IMR-90 (cell line): ENCODE measurements around the gene AKIRIN2.

ENCODE experiments used
- CEBPB ChIP-seq: IDR thresholded peaks from 2 replicates; pipeline ENCODE4 v1.6.1; 2012; ENCODE audit warnings: low read depth, low read length, improper control_type of control experiment
- CHD1 ChIP-seq: IDR thresholded peaks from 2 replicates; pipeline ENCODE4 v1.6.1; 2012; ENCODE audit warnings: low read depth, low read length, improper control_type of control experiment
- ELK1 ChIP-seq: fragments of 150-350 bp; IDR thresholded peaks from 2 replicates; pipeline ENCODE4 v1.6.1; 2016; ENCODE audit warnings: low read depth, mild to moderate bottlenecking, low read length, moderate library complexity, borderline replicate concordance
- FOS ChIP-seq: fragments of 150-350 bp; IDR thresholded peaks from 2 replicates; pipeline ENCODE4 v1.6.1; 2016; ENCODE audit warnings: low read depth, low read length
- MAZ ChIP-seq: IDR thresholded peaks from 2 replicates; pipeline ENCODE4 v1.6.1; 2012; ENCODE audit warnings: low read depth, mild to moderate bottlenecking, low read length, improper control_type of control experiment, moderate library complexity, borderline replicate concordance
- POLR2A ChIP-seq: IDR thresholded peaks from 2 replicates; pipeline ENCODE4 v1.6.1; 2012; ENCODE audit warnings: mild to moderate bottlenecking, low read depth, low read length
- RAD21 ChIP-seq: IDR thresholded peaks from 2 replicates; pipeline ENCODE4 v1.6.1; 2012; ENCODE audit warnings: low read length, improper control_type of control experiment
- RCOR1 ChIP-seq: IDR thresholded peaks from 2 replicates; pipeline ENCODE4 v1.6.1; 2012; ENCODE audit warnings: mild to moderate bottlenecking, low read length, improper control_type of control experiment; ENCODE audit not compliant: insufficient replicate concordance
- RFX5 ChIP-seq: IDR thresholded peaks from 2 replicates; pipeline ENCODE4 v1.8.0; 2012; ENCODE audit warnings: low read depth, mild to moderate bottlenecking, low read length, moderate library complexity
- SMC3 ChIP-seq: fragments of 150-350 bp; IDR thresholded peaks from 2 replicates; pipeline ENCODE4 v1.6.1; 2016; ENCODE audit warnings: low read depth, mild to moderate bottlenecking, antibody characterized with exemption, low read length, moderate library complexity
- TF ChIP-seq, protein P1 (sequence below): conservative IDR thresholded peaks from 2 replicates; pipeline ENCODE4 v1.5.1; 2012; ENCODE audit warnings: mild to moderate bottlenecking, low read depth, low read length, improper control_type of control experiment
- TF ChIP-seq, protein P2 (sequence below): fragments of 150-350 bp; IDR thresholded peaks from 2 replicates; pipeline ENCODE4 v1.6.1; 2017; ENCODE audit warnings: mild to moderate bottlenecking, antibody characterized with exemption, low read length, low read depth

- TF ChIP-seq, protein P1, sequence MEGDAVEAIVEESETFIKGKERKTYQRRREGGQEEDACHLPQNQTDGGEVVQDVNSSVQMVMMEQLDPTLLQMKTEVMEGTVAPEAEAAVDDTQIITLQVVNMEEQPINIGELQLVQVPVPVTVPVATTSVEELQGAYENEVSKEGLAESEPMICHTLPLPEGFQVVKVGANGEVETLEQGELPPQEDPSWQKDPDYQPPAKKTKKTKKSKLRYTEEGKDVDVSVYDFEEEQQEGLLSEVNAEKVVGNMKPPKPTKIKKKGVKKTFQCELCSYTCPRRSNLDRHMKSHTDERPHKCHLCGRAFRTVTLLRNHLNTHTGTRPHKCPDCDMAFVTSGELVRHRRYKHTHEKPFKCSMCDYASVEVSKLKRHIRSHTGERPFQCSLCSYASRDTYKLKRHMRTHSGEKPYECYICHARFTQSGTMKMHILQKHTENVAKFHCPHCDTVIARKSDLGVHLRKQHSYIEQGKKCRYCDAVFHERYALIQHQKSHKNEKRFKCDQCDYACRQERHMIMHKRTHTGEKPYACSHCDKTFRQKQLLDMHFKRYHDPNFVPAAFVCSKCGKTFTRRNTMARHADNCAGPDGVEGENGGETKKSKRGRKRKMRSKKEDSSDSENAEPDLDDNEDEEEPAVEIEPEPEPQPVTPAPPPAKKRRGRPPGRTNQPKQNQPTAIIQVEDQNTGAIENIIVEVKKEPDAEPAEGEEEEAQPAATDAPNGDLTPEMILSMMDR, result no peak
- TF ChIP-seq, protein P2, sequence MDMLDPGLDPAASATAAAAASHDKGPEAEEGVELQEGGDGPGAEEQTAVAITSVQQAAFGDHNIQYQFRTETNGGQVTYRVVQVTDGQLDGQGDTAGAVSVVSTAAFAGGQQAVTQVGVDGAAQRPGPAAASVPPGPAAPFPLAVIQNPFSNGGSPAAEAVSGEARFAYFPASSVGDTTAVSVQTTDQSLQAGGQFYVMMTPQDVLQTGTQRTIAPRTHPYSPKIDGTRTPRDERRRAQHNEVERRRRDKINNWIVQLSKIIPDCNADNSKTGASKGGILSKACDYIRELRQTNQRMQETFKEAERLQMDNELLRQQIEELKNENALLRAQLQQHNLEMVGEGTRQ, result no peak
- TF ChIP-seq POLR2A (no peak), CHD1 (no peak), ELK1 (no peak), CEBPB (peak; percentile 58; the same call in 1 of the 2 replicates), RAD21 (no peak), RFX5 (no peak), FOS (peak; percentile 77; the same call in 1 of the 2 replicates), MAZ (no peak), SMC3 (no peak), RCOR1 (no peak)
Observed at GRCh38 chr6:87714093-87714842, 12.2 kb upstream of the AKIRIN2 start.
